ENCODE results near the gene NEDD9.

Gene NEDD9

DNA sequence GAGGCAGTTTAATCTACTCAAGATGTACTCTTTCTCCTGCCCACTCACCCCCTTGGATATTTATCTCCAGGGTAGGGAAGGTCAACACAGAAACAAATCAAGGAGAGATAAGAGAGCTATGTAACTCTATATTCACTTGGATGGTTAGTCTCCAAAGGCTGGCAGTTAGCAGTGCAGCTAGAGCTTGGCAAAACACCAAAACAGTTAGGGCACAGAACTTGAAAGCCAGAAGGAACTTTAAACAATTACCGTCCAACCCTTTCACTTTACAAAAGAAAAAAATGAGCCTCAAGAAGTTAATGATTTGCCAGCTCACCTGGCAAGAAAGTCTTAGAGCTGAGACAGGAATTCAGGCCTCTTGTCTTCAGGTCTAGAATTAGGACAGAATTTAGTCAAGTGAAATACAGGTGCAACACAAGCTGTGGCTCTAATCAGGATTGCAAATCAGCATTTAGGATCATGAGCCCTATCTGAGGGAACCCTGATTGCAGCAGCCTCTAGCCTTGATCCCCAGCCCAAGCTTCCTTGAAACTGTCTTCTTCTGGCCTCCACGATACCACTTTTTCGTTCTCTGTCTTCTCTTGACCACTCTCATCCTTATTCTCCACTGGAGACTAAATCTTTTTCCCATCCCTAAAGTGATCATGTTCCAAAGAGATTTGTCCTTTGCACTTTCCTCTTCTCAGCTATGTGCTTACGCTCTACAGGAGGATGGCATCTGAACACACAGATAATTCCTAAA is 14.9 kb downstream of the NEDD9 start:
- TF ChIP-seq SNAI2 (CRISPR knock-in tag; IDR thresholded peaks at IDR 0.05) (peak; percentile 11; the same call in 1 of the 2 replicates), BACH2 (CRISPR knock-in tag; IDR thresholded peaks at IDR 0.05; ENCODE audit: borderline replicate concordance) (no peak), ZNF565 (CRISPR knock-in tag; conservative IDR thresholded peaks at IDR 0.05; ENCODE audit: low read depth) (no peak), TCF4 (CRISPR knock-in tag; IDR thresholded peaks at IDR 0.05; ENCODE audit: borderline replicate concordance) (peak; percentile 30; the same call in 1 of the 2 replicates), ZFP3 (CRISPR knock-in tag; IDR thresholded peaks at IDR 0.05) (no peak), ISL1 (CRISPR knock-in tag; IDR thresholded peaks at IDR 0.05) (peak; percentile 80)
- TF ChIP-seq, protein P1, sequence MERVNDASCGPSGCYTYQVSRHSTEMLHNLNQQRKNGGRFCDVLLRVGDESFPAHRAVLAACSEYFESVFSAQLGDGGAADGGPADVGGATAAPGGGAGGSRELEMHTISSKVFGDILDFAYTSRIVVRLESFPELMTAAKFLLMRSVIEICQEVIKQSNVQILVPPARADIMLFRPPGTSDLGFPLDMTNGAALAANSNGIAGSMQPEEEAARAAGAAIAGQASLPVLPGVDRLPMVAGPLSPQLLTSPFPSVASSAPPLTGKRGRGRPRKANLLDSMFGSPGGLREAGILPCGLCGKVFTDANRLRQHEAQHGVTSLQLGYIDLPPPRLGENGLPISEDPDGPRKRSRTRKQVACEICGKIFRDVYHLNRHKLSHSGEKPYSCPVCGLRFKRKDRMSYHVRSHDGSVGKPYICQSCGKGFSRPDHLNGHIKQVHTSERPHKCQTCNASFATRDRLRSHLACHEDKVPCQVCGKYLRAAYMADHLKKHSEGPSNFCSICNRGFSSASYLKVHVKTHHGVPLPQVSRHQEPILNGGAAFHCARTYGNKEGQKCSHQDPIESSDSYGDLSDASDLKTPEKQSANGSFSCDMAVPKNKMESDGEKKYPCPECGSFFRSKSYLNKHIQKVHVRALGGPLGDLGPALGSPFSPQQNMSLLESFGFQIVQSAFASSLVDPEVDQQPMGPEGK (CRISPR knock-in tag; IDR thresholded peaks at IDR 0.05; ENCODE audit: borderline replicate concordance) = no peak
- TF ChIP-seq, protein P2, sequence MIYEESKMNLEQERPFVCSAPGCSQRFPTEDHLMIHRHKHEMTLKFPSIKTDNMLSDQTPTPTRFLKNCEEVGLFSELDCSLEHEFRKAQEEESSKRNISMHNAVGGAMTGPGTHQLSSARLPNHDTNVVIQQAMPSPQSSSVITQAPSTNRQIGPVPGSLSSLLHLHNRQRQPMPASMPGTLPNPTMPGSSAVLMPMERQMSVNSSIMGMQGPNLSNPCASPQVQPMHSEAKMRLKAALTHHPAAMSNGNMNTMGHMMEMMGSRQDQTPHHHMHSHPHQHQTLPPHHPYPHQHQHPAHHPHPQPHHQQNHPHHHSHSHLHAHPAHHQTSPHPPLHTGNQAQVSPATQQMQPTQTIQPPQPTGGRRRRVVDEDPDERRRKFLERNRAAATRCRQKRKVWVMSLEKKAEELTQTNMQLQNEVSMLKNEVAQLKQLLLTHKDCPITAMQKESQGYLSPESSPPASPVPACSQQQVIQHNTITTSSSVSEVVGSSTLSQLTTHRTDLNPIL (CRISPR knock-in tag; IDR thresholded peaks at IDR 0.05; ENCODE audit: low read depth) = 0 out of 2 replicates have a peak, but pooled peaks have one; percentile 7
- TF ChIP-seq, protein P3, sequence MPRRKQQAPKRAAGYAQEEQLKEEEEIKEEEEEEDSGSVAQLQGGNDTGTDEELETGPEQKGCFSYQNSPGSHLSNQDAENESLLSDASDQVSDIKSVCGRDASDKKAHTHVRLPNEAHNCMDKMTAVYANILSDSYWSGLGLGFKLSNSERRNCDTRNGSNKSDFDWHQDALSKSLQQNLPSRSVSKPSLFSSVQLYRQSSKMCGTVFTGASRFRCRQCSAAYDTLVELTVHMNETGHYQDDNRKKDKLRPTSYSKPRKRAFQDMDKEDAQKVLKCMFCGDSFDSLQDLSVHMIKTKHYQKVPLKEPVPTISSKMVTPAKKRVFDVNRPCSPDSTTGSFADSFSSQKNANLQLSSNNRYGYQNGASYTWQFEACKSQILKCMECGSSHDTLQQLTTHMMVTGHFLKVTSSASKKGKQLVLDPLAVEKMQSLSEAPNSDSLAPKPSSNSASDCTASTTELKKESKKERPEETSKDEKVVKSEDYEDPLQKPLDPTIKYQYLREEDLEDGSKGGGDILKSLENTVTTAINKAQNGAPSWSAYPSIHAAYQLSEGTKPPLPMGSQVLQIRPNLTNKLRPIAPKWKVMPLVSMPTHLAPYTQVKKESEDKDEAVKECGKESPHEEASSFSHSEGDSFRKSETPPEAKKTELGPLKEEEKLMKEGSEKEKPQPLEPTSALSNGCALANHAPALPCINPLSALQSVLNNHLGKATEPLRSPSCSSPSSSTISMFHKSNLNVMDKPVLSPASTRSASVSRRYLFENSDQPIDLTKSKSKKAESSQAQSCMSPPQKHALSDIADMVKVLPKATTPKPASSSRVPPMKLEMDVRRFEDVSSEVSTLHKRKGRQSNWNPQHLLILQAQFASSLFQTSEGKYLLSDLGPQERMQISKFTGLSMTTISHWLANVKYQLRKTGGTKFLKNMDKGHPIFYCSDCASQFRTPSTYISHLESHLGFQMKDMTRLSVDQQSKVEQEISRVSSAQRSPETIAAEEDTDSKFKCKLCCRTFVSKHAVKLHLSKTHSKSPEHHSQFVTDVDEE (CRISPR knock-in tag; IDR thresholded peaks at IDR 0.05) = 0 out of 2 replicates have a peak, but pooled peaks have one; percentile 11
- peak; percentile 50 for ATAC-seq

DNA sequence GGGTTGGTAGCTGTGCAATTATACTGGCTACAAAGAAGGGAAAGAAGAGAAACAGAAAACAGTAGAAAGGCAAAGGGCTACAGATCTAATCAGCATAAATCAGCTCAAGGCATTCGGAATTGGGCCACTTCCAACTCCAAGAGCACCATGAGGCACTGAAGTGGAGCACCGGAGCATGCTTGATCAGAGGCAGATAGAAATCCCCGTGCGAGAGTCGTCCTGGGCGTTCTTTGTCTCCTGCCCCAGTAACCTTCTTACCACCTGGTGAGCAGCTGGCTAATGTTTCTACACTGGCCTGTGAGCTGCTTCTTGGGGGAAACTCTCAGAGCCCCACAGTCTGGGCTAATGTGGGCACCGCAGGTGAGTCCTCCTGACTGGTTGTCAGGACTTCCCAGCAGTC is 16.7 kb downstream of the NEDD9 start:
- ATAC-seq = peak; percentile 3; the same call in 2 of the 3 replicates

DNA sequence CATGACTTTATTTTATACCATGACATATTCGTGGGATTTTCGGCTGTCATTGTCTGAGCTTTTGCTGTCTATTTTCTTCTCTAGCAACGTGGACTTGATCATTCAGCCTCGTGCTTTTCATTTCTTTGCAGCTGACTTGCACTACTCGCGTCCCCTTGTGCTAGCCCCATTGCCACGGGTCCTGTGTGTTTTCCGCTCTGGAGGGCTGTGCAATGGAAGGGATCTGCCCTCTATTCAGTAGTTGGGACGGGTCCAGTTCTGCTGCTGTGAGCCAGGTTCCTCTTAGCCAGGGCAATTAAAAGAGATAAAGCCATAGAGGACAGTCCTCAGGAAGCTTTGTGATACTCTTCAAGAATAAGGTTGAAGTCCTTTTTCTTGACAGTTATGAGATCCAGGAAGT is 17.6 kb downstream of the NEDD9 start:
- ATAC-seq = no peak
- TF ChIP-seq, protein P3 (CRISPR knock-in tag; IDR thresholded peaks at IDR 0.05) = no peak
- TF ChIP-seq GLIS3 (CRISPR knock-in tag; IDR thresholded peaks at IDR 0.05) = no peak
- TF ChIP-seq ZFP30 (CRISPR knock-in tag; IDR thresholded peaks at IDR 0.05) = no peak

More for the DNA sequence above, 16.7 kb downstream of the NEDD9 start:
- TF ChIP-seq ZNF70 (CRISPR knock-in tag; IDR thresholded peaks at IDR 0.05) = no peak
- no peak for TF ChIP-seq TCF4 (CRISPR knock-in tag; IDR thresholded peaks at IDR 0.05; ENCODE audit: borderline replicate concordance)
- TF ChIP-seq ISL1 (CRISPR knock-in tag; IDR thresholded peaks at IDR 0.05) = peak; percentile 21; the same call in 1 of the 2 replicates

DNA sequence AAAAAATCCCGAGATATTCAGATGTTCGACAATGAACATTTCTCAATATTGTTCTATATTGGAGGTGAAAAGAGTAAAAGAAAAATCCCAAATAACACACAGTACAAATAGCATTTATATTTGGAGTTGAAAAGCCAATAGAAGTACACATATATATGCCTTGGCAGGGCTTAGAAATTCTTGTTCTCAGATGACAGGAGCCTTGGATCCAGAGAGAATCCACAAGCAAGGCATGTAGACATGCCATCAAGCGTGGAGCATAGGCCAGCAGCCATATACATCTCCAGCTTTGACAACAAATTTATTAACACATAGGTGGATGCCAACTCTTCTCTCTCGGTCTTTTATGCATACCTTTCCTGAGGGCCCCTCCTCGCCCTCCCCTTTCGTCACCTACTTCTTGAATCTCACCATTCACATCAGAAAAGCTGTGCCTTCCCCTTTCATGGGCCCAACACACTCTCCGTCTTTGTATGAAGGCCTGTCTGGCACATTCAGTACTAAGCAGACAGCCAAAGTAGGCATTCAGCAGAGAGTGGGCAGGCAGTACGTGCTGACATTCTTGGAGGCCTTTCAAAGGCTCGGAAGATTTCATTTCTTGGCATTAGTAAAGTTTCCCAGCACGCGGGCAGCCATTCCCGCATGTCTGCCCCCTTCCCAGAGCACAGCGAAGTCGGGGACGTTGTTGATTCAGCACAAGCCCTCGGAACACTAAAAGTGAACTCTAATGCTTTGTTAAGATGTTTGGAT is 18.2 kb downstream of the NEDD9 start:
- TF ChIP-seq ESRRG (CRISPR knock-in tag; IDR thresholded peaks at IDR 0.05) = no peak
- no peak for ATAC-seq

DNA sequence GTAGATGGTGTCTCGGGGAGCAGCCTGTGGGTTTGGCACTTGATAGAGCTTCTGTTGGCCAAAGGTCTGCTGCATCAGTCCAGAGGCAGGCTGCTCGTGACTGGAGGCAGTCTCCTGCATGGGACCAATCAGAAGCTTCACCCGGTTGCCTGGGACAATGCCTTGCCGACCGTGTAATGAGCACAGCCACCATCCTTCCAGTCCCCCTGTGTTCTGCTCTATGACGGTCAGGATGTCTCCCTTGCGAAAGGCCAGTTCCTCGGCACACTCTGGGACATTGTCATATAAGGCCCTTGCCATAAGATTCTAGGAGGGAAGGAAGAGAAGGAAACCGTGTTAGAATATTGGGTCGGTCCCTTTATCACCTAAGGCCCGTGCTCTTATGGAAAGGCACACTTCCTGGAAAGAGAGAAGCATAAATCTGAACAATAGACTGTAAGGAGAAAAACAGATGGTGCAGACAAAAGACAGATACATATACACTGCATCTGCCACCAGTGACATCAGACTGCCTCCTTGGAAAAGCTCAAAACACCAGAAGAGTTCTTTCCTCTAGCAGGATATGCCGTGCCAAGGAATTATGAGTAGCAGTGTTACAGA is 18.9 kb downstream of the NEDD9 start:
- TF ChIP-seq SNAI2 (CRISPR knock-in tag; IDR thresholded peaks at IDR 0.05) (no peak), ISL1 (CRISPR knock-in tag; IDR thresholded peaks at IDR 0.05) (peak; percentile 46; the same call in 1 of the 2 replicates), GLIS3 (CRISPR knock-in tag; IDR thresholded peaks at IDR 0.05) (no peak)

More for the DNA sequence above, 18.9 kb downstream of the NEDD9 start:
- ATAC-seq = no peak

Measured in SK-N-SH treated with all-trans-retinoic acid at 6 μM for 48 hours (cell line).